T follicular helper cell (primary cell): ENCODE results near the gene TIMM17A.
"Not testable (repeated sequence)": the region's sequence is repeated elsewhere in the genome, so short reads cannot be mapped to it uniquely, and the experiment has no call there.

Experiments used
- DNase-seq: peaks from one replicate; pipeline ENCODE4 v3.0.0-alpha.2; 2020; ENCODE audit warnings: low read depth

Gene TIMM17A

GRCh38 chr1:201940316-201940715 is 15.0 kb upstream of the TIMM17A start:
- DNase-seq, result not testable (repeated sequence)

DNA sequence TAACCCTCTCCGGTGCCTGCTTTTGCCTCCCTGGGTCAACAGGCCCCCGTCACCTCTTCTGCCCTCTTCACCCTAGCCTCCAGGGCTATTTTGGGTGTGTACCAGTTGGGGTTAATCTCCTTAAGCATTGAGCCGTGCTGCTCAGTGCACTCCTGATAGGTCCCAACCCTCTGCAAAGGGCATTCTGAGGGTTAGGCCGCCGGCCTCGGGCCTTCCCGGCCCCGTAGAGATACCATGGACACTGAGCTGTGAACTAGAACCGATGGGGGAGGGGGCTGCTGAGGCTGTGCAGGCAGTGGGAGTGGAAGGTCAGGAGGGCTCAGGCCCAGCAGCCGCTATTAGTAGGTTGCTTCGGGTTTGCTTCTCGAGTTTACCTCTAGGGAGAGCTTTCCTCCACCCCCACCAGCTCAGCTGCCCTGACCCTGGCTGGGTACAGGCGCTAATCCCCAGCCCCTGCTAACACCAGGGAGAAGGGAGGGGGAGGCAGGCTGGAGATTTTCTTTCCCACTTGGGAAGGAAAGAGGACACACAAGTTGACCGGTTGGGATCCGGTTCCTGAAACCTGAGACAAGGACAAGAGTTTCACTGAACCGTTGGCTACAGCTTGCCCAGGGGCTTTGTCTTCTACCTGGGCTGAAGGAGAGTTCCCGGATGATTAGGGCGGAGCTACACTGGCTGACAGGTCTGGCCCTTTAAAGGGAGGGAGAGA is 13.7 kb upstream of the TIMM17A start:
- no peak for DNase-seq

GRCh38 chr1:201942129-201942495 is 13.2 kb upstream of the TIMM17A start:
- no peak for DNase-seq

DNA sequence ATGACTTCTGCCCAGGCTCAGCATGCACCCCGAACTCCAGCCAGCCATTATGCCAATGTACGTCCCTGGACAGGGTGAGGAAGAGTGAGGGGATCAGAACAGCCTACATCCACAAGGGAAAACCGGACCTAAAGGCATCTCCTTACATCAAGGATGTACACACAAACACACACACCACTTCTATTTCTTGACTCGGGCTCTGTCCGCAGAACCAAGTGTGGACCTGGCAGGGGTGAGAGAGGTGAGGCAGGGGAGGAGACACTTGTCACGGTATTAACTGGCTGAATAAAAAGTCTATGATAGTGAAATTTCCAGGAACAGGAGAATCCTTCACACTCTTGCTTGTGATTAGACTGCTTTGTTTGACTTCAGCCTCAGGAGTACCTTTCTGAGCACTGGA is 11.3 kb upstream of the TIMM17A start:
- no peak for DNase-seq

DNA sequence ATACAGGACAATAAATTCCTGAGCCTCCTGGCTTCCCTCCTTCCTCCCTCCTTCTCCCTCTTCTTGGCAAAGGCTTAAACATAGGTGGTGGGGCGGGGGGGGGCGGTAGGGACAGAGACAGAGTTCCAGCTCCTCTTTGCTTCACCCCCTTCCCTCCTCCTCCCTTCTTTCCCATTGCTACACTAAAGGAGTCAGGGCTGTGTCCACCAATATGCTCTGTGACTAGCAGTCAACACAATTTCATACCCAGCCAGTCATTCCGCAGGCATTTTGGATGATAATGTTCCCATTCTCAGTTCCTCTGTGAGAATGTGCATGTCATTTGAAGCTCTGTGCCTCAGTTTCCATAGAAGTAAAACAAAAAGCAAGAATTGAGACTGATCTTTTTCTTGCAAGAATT is 10.7 kb upstream of the TIMM17A start:
- DNase-seq, result no peak

DNA sequence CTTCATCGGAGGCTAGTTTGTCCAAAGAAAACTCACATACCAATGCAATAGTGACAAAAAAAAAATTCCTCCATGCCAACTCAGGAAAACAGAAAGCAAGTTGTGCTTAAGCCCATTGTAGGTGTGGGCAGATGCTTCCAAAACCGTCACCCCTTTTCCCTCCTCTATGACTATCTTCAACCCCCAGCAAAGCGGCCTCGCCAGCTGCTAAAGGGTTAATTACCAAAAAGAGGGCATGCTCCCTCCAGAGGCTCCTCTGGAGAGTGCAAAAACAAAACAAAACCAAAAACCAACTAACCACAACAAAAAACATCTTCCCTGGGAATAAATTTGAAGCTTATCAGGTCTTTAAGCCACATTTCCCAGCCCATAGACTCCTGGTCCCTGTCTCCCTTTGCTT is 10.1 kb upstream of the TIMM17A start:
- DNase-seq, result no peak

GRCh38 chr1:201945863-201946223 is 9.5 kb upstream of the TIMM17A start:
- no peak for DNase-seq

- DNase-seq, result no peak
Measured at GRCh38 chr1:201946224-201946908, 8.9 kb upstream of the TIMM17A start, which contains the start of gene LMOD1. LMOD1 (minus strand) TSS chr1:201946548; CDS start chr1:201946340, 208 bp downstream.

DNA sequence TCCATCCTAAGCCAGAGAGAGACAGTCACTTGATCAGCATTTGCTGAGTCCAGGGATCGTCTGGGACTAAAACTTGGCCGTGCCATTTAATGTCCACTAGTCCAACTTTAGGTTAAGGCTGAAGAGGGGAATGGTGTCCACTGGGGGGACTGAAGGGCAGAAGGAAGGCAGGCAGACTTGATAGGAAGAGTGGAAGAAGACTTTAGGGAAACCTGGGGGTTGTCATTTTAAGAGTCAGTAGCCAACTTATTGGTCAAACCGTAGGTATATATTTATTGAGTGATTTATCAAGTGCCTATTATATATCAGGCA is 7.7 kb upstream of the TIMM17A start:
- DNase-seq, result no peak

DNA sequence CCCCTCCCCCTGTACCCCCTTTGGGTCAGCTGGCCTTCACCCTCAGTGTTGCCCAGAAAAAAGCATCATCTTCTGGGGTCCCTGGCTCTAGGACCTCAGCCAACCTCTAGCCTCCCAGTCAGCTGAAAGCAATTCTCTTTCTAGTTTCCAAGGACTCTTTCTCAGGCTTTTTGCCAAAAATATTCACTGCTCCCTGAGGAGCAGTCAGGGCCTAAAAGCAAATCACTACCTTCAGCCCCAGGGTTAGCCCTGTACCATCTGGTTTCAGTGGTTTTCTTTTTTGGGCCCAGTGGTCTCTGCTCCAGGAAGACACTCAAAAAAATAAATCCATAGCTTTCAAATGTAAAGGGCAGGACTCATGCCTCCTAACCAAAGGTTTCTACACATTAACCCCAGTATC is 5.8 kb upstream of the TIMM17A start:
- DNase-seq, result no peak

GRCh38 chr1:201954263-201955008 is 867 bp upstream of the TIMM17A start:
- no peak for DNase-seq

DNA sequence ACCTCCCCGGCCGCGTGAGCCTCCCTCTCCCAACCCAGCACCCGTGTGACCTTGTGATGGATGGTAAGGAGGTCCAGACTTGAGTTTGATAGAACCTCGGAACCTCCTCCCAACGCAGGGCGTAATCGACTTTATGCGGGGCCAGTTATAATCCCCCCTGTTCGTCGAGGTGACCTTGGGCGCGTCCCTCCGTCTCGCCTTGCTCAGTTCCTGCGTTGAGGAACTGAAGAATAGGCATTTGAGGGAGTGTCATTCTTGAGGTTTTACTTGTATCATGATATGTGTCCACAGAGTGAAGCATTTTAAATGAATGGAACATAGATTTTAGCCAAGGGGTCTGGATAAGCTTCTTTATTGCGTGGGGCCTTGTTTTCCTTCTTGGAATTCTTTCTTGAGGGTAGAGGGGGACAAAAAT is 433 bp downstream of the TIMM17A start:
- no peak for DNase-seq

- DNase-seq, result no peak
Measured at GRCh38 chr1:201958348-201958747, 3.0 kb downstream of the TIMM17A start.

GRCh38 chr1:201962382-201962781 is 7.1 kb downstream of the TIMM17A start:
- not testable (repeated sequence) for DNase-seq

DNA sequence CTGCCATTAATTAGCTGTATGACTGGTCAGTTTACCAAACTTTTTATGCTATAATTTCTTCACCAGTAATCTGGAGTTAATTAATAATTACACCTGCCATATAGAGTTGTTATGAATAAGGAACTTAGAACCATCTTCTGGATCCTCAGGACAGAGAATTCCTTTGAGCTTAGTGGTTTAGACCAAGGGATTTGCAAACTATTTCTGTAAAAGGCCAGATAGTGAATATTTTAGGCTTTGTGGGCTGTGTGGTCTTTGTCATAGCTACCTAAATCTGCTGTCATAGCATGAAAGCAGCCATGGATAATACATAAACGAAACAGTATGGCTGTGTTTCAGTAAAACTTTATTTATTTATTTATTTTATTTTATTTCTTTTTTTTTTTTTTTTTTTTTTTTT is 9.0 kb downstream of the TIMM17A start:
- DNase-seq, result no peak

DNA sequence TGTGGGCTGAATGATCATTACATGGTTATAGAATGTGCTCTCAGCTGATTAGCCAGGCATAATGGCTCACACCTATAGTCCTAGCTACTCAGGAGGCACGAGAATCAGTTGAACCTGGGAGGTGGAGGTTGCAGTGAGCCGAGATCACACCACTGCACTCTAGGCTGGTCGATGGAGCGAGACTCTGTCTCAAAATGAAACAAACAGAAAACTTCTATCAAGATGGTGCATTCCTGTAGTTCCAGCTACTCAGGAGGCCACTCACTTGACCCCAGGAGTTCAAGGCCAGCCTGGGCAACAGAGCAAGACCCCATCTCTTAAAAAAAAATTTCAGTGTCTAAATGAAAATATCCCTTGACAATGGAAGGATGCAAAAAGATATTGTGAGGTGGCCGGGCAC is 10.9 kb downstream of the TIMM17A start:
- no peak for DNase-seq

DNA sequence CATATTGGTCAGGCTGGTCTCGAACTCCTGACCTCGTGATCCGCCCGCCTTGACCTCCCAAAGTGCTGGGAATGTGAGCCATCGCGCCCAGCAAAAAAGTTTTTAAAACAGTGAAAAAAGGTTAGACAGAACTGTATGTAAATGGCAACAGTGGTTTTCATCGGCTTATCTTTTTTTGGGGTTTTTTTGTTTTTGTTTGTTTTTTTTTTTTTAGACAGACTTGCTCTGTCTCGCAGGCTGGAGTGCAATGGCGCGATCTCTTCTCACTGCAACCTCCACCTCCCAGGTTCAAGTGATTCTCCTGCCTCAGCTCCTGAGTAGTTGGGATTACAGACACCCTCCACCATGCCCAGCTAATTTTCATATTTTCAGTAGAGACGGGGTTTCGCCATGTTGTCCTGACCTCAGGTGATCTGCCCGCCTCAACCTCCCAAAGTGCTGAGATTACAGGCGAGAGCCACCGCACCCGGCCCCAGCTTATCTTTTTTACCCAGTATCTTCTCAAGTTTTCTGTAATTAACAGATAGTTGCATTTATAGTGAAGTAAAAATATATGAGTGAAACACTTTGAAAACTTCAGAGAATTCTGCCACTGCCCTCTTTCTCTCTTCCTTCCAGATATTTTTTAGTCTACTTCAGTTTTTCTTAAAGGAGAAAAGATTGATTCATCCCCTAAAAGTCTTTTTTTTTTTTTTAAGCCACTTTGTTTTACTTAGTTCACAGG is 13.1 kb downstream of the TIMM17A start:
- no peak for DNase-seq

DNA sequence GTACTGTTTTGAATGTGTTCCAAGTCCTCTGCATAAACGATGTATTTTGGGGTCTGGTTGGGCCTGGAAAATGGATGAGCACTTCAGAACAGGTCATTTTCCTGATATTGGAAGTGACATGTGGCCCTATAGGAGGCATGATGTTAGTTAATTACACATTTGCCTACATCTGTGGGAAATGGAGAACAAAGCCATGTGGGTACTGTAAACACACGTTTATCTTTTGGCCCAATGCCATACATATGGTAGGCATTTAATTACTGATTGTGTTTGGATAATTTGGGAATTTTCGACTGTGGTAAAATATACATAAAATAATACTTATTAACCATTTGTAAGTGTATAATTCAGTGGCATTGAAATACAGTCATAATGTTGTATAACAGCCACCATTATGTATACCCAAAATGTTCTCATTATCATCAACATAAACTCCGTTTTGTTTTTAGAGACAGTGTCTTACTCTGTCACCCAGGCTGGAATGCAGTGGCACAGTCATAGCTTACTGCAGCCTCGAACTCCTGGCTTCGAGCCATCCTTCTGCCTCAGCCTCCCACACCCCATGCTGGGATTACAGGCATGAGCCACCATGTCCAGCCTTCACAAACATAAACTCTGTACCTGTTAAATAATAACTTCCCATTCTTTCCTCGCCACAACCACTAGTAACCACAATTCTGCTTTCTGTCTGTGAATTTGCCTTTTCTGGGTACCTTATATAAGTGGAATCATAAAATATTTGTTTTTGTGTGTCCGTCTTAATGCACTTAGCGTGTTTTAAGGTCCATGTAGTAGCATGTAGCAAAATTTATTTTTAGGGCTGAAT is 15.2 kb downstream of the TIMM17A start:
- no peak for DNase-seq

DNA sequence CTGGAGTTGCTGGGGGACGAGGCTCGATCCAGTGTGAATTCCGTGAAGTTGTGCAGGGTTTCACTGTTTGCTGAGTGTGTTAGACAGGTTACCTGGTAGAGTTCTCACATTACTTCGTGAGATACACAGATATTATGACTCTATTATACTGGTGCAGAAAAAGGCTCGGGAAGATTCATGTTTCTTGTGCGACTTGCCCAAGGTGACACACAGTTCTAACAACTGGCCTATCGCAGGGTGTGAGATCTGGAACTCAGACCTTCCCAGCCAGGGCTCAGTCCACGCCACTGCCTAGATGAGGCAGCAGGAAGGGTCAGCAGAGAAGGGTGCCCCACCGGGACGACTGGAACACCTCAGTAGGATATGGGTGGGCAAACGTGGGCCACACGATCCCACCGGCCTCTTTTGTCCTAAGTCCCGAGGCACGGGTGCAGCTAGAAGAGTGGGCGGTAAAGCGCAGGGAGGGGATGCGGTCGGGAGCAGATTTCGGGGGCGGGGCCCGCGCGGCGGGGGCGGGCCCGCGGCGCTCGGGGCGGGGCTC is 26.8 kb downstream of the TIMM17A start:
- DNase-seq, result peak; percentile 42

DNA sequence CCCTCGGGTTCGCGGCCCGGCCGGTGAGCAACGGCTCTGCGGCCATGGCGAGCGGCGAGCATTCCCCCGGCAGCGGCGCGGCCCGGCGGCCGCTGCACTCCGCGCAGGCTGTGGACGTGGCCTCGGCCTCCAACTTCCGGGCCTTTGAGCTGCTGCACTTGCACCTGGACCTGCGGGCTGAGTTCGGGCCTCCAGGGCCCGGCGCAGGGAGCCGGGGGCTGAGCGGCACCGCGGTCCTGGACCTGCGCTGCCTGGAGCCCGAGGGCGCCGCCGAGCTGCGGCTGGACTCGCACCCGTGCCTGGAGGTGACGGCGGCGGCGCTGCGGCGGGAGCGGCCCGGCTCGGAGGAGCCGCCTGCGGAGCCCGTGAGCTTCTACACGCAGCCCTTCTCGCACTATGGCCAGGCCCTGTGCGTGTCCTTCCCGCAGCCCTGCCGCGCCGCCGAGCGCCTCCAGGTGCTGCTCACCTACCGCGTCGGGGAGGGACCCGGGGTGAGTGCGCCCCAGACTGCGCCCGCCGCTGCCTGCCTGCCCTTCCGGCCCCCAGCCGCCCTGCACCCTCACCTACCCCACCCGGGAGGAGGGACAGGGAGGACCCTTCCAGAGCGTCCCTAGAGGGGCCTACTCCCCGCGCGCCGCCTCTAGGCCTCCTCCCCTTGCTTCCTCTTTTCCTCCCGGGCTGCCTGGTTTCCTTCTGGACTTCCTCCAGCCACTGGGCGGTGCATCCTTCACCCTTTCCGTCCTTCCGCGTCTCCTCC is 27.5 kb downstream of the TIMM17A start, which contains the start of gene RNPEP:
Gene RNPEP (plus strand): TSS at position 26 of the 757 bp plus-strand sequence. CDS start 19 bp downstream, at position 45.
- peak; percentile 37 for DNase-seq
